Measurements from ENCODE around the gene GRIFIN.

The GRIFIN gene

GRCh38 chr7:2514473-2515423 lies 38.5 kb upstream of the GRIFIN start:
- no peak for TF ChIP-seq EZH2phosphoT487 (IDR thresholded peaks at IDR 0.05; ENCODE audit: borderline replicate concordance)
- TF ChIP-seq CTCF (conservative IDR thresholded peaks at IDR 0.05; ENCODE audit: low read length): no peak
- Histone ChIP-seq H3K4me3 (ENCODE audit: low read length, poor library complexity, severe bottlenecking) (no peak overlapping the region), H3F3A (ENCODE audit: low read depth) (no peaks in the 10 kb centered on the region), H3K4me1 (ENCODE audit: insufficient read depth, low read length, poor library complexity, severe bottlenecking) (peaks cover 7% of the 10 kb centered on the region), H4K20me1 (ENCODE audit: insufficient read depth, low read length, poor library complexity, severe bottlenecking) (no peaks in the 10 kb centered on the region), H3K79me2 (ENCODE audit: insufficient read depth, low read length) (no peaks in the 10 kb centered on the region), H3K4me2 (ENCODE audit: low read depth, low read length, poor library complexity, severe bottlenecking) (no peak overlapping the region), H3K9ac (ENCODE audit: low read depth, low read length, poor library complexity, severe bottlenecking) (no peak overlapping the region), H2AFZ (ENCODE audit: low read length) (no peak overlapping the region), H3K9me3 (ENCODE audit: insufficient read depth, low read depth, low read length) (no peaks in the 10 kb centered on the region), H3K27me3 (ENCODE audit: insufficient read depth, low read length, poor library complexity, severe bottlenecking) (no peaks in the 10 kb centered on the region), H3K36me3 (ENCODE audit: insufficient read depth, low read length) (no peaks in the 10 kb centered on the region), H3K9me2 (replicated peaks; ENCODE audit: low read depth, low read length) (no peaks in the 10 kb centered on the region)

GRCh38 chr7:2513702-2514101 lies 37.5 kb upstream of the GRIFIN start:
- H3K36me3 ChIP-seq (ENCODE audit: insufficient read depth, low read length): no peaks in the 10 kb centered on the region
- H3K4me1 ChIP-seq (ENCODE audit: insufficient read depth, low read length, poor library complexity, severe bottlenecking): peaks cover 12% of the 10 kb centered on the region

GRCh38 chr7:2512713-2513112 lies 36.5 kb upstream of the GRIFIN start:
- Histone ChIP-seq H3K9me2 (replicated peaks; ENCODE audit: low read depth, low read length) (no peaks in the 10 kb centered on the region), H3K9ac (ENCODE audit: low read depth, low read length, poor library complexity, severe bottlenecking) (no peak overlapping the region), H3K36me3 (ENCODE audit: insufficient read depth, low read length) (no peaks in the 10 kb centered on the region), H3K4me2 (ENCODE audit: low read depth, low read length, poor library complexity, severe bottlenecking) (no peak overlapping the region), H3F3A (ENCODE audit: low read depth) (no peaks in the 10 kb centered on the region), H3K79me2 (ENCODE audit: insufficient read depth, low read length) (no peaks in the 10 kb centered on the region), H3K27me3 (ENCODE audit: insufficient read depth, low read length, poor library complexity, severe bottlenecking) (no peaks in the 10 kb centered on the region), H3K9me3 (ENCODE audit: insufficient read depth, low read depth, low read length) (no peaks in the 10 kb centered on the region), H4K20me1 (ENCODE audit: insufficient read depth, low read length, poor library complexity, severe bottlenecking) (no peaks in the 10 kb centered on the region), H3K4me3 (ENCODE audit: low read length, poor library complexity, severe bottlenecking) (no peak overlapping the region), H2AFZ (ENCODE audit: low read length) (no peak overlapping the region), H3K4me1 (ENCODE audit: insufficient read depth, low read length, poor library complexity, severe bottlenecking) (peaks cover 21% of the 10 kb centered on the region)
- TF ChIP-seq CTCF (conservative IDR thresholded peaks at IDR 0.05; ENCODE audit: low read length) (no peak), EZH2phosphoT487 (IDR thresholded peaks at IDR 0.05; ENCODE audit: borderline replicate concordance) (no peak)

More at GRCh38 chr7:2513702-2514101, 37.5 kb upstream of the GRIFIN start:
- no peak overlapping the region for H3K4me2 ChIP-seq (ENCODE audit: low read depth, low read length, poor library complexity, severe bottlenecking)
- H3F3A ChIP-seq (ENCODE audit: low read depth): no peaks in the 10 kb centered on the region
- no peak overlapping the region for H2AFZ ChIP-seq (ENCODE audit: low read length)
- no peak overlapping the region for H3K4me3 ChIP-seq (ENCODE audit: low read length, poor library complexity, severe bottlenecking)
- H3K27me3 ChIP-seq (ENCODE audit: insufficient read depth, low read length, poor library complexity, severe bottlenecking): no peaks in the 10 kb centered on the region
- no peaks in the 10 kb centered on the region for H4K20me1 ChIP-seq (ENCODE audit: insufficient read depth, low read length, poor library complexity, severe bottlenecking)
- H3K9me2 ChIP-seq (replicated peaks; ENCODE audit: low read depth, low read length): no peaks in the 10 kb centered on the region
- H3K9me3 ChIP-seq (ENCODE audit: insufficient read depth, low read depth, low read length): no peaks in the 10 kb centered on the region
- H3K79me2 ChIP-seq (ENCODE audit: insufficient read depth, low read length): no peaks in the 10 kb centered on the region
- TF ChIP-seq EZH2phosphoT487 (IDR thresholded peaks at IDR 0.05; ENCODE audit: borderline replicate concordance): no peak
- no peak for TF ChIP-seq CTCF (conservative IDR thresholded peaks at IDR 0.05; ENCODE audit: low read length)
- H3K9ac ChIP-seq (ENCODE audit: low read depth, low read length, poor library complexity, severe bottlenecking): no peak overlapping the region
